IPS-18a (cell line): Measurements from ENCODE around the gene PAOX.

Experiments
- H3K27ac ChIP-seq: one replicate; pipeline ENCODE4 v1.5.1; 2013; ENCODE audit warnings: low read length
- H3K27me3 ChIP-seq: one replicate; pipeline ENCODE4 v1.6.1; 2013; ENCODE audit warnings: mild to moderate bottlenecking, low read length; ENCODE audit not compliant: control insufficient read depth, insufficient read depth
- H3K36me3 ChIP-seq: one replicate; pipeline ENCODE4 v1.6.1; 2013; ENCODE audit warnings: low read depth, low read length; ENCODE audit not compliant: control insufficient read depth
- H3K4me1 ChIP-seq: one replicate; pipeline ENCODE4 v1.6.1; 2013; ENCODE audit warnings: low read depth, low read length; ENCODE audit not compliant: control insufficient read depth
- H3K4me3 ChIP-seq: one replicate; pipeline ENCODE4 v1.5.1; 2013; ENCODE audit warnings: low read length
- H3K9ac ChIP-seq: one replicate; pipeline ENCODE4 v1.6.1; 2013; ENCODE audit warnings: mild to moderate bottlenecking, low read length, moderate library complexity
- H3K9me3 ChIP-seq: one replicate; pipeline ENCODE4 v1.6.1; 2013; ENCODE audit warnings: low read depth, low read length; ENCODE audit not compliant: control insufficient read depth

Gene PAOX

GRCh38 chr10:133439517-133440461, 60.7 kb downstream of the PAOX start:
- Histone ChIP-seq H3K9me3 (peaks cover 20% of the 10 kb centered on the region), H3K9ac (no peak overlapping the region), H3K36me3 (no peaks in the 10 kb centered on the region), H3K27ac (no peak overlapping the region), H3K4me1 (no peaks in the 10 kb centered on the region), H3K4me3 (no peak overlapping the region), H3K27me3 (no peaks in the 10 kb centered on the region)

GRCh38 chr10:133440633-133441285, 61.7 kb downstream of the PAOX start:
- Histone ChIP-seq H3K27me3 (no peaks in the 10 kb centered on the region), H3K9ac (no peak overlapping the region), H3K4me1 (no peaks in the 10 kb centered on the region), H3K36me3 (no peaks in the 10 kb centered on the region), H3K9me3 (peaks cover 24% of the 10 kb centered on the region), H3K27ac (no peak overlapping the region), H3K4me3 (no peak overlapping the region)
